Skeletal muscle satellite cell (primary cell): ENCODE results near the gene TMPRSS12. TPM values are rescaled to one million over a fixed set of nuclear protein-coding genes. Genes with fewer than 3 reads are reported as not detected.
"Not testable (repeated sequence)": the region's sequence is repeated elsewhere in the genome, so short reads cannot be mapped to it uniquely, and the experiment has no call there.

Source experiments
- H3K27me3 ChIP-seq: 2 replicates; pipeline ENCODE4 v1.7.0; 2013; ENCODE audit warnings: low read length; ENCODE audit not compliant: control insufficient read depth, insufficient read depth
- H3K36me3 ChIP-seq: 2 replicates; pipeline ENCODE4 v1.7.0; 2013; ENCODE audit warnings: mild to moderate bottlenecking, control low read depth, low read length; ENCODE audit not compliant: insufficient read depth
- H3K4me1 ChIP-seq: 2 replicates; pipeline ENCODE4 v1.7.0; 2013; ENCODE audit warnings: low read length; ENCODE audit not compliant: control insufficient read depth, insufficient read depth
- H3K4me2 ChIP-seq: 2 replicates; pipeline ENCODE4 v1.7.0; 2013; ENCODE audit warnings: mild to moderate bottlenecking, low read length
- H3K4me3 ChIP-seq: 2 replicates; pipeline ENCODE4 v1.7.0; 2013; ENCODE audit warnings: low read length
- H3K9ac ChIP-seq: 2 replicates; pipeline ENCODE4 v1.7.0; 2013; ENCODE audit warnings: mild to moderate bottlenecking, low read depth, low read length, moderate library complexity
- H3K9me3 ChIP-seq: replicated peaks from 2 replicates; pipeline ENCODE4 v1.7.0; 2013; ENCODE audit warnings: mild to moderate bottlenecking, control low read depth, low read length
- total RNA-seq: library from RNA; depleted of rRNA; stranded (reverse); fragments of >200 nt; gene quantifications from 2 replicates; pipeline ENCODE4 v1.2.3, GENCODE V29; 2012; rRNA removed

Gene TMPRSS12
- not detected in 2 replicates for total RNA-seq

GRCh38 chr12:50842637-50843493, at the start of gene TMPRSS12:
Gene TMPRSS12 (plus strand): TSS chr12:50842926. CDS start chr12:50842965, 39 bp downstream.
- no peaks in the 10 kb centered on the region for H3K27me3 ChIP-seq
- H3K4me1 ChIP-seq = no peaks in the 10 kb centered on the region
- no peaks in the 10 kb centered on the region for H3K36me3 ChIP-seq
- H3K4me2 ChIP-seq = peak within 1 kb of the TSS; percentile 42
- no peaks in the 10 kb centered on the region for H3K9me3 ChIP-seq
- H3K4me3 ChIP-seq = no peak within 1 kb of the TSS
- no peak within 1 kb of the TSS for H3K9ac ChIP-seq

GRCh38 chr12:50799908-50800307, 42.8 kb upstream of the TMPRSS12 start:
- Histone ChIP-seq H3K4me2 (no peak overlapping the region), H3K36me3 (peaks cover 45% of the 10 kb centered on the region), H3K9me3 (peaks cover 12% of the 10 kb centered on the region), H3K27me3 (no peaks in the 10 kb centered on the region), H3K4me1 (no peaks in the 10 kb centered on the region), H3K9ac (no peak overlapping the region), H3K4me3 (no peak overlapping the region)

GRCh38 chr12:50803230-50803875, 39.4 kb upstream of the TMPRSS12 start:
- H3K4me1 ChIP-seq = no peaks in the 10 kb centered on the region
- no peak overlapping the region for H3K9ac ChIP-seq
- peaks cover 12% of the 10 kb centered on the region for H3K9me3 ChIP-seq
- peaks cover 28% of the 10 kb centered on the region for H3K36me3 ChIP-seq
- H3K4me2 ChIP-seq = no peak overlapping the region
- no peak overlapping the region for H3K4me3 ChIP-seq
- H3K27me3 ChIP-seq = no peaks in the 10 kb centered on the region

- Histone ChIP-seq H3K4me3 (no peak overlapping the region), H3K9ac (no peak overlapping the region), H3K4me1 (no peaks in the 10 kb centered on the region), H3K9me3 (no peaks in the 10 kb centered on the region), H3K4me2 (no peak overlapping the region), H3K36me3 (peaks cover 10% of the 10 kb centered on the region), H3K27me3 (no peaks in the 10 kb centered on the region)
These were observed 36.5 kb upstream of the TMPRSS12 start for GRCh38 chr12:50806176-50806575.

- H3K27me3 ChIP-seq, H3K4me2 ChIP-seq, H3K9ac ChIP-seq, H3K9me3 ChIP-seq, H3K4me3 ChIP-seq, H3K4me1 ChIP-seq: not testable (repeated sequence)
- H3K36me3 ChIP-seq = peaks cover 22% of the 10 kb centered on the region
These were observed 33.6 kb upstream of the TMPRSS12 start for GRCh38 chr12:50809131-50809530.

- peaks cover 48% of the 10 kb centered on the region for H3K36me3 ChIP-seq
- not testable (repeated sequence) for H3K27me3 ChIP-seq, H3K4me1 ChIP-seq, H3K9me3 ChIP-seq, H3K4me3 ChIP-seq, H3K9ac ChIP-seq, H3K4me2 ChIP-seq
These were observed 27.8 kb upstream of the TMPRSS12 start for GRCh38 chr12:50814921-50815320.

- Histone ChIP-seq H3K4me3 (no peak overlapping the region), H3K9me3 (no peaks in the 10 kb centered on the region), H3K4me2 (no peak overlapping the region), H3K4me1 (no peaks in the 10 kb centered on the region), H3K9ac (no peak overlapping the region), H3K27me3 (no peaks in the 10 kb centered on the region), H3K36me3 (peaks cover 19% of the 10 kb centered on the region)
These were observed 22.5 kb upstream of the TMPRSS12 start for GRCh38 chr12:50820177-50820576.

GRCh38 chr12:50822082-50822481, 20.6 kb upstream of the TMPRSS12 start:
- H3K27me3 ChIP-seq = no peaks in the 10 kb centered on the region
- H3K4me1 ChIP-seq = no peaks in the 10 kb centered on the region
- no peaks in the 10 kb centered on the region for H3K9me3 ChIP-seq
- no peak overlapping the region for H3K4me2 ChIP-seq
- H3K36me3 ChIP-seq = peaks cover 4% of the 10 kb centered on the region
- H3K9ac ChIP-seq = no peak overlapping the region
- no peak overlapping the region for H3K4me3 ChIP-seq

GRCh38 chr12:50823724-50824123, 19.0 kb upstream of the TMPRSS12 start:
- H3K4me1 ChIP-seq, H3K27me3 ChIP-seq, H3K9me3 ChIP-seq, H3K4me2 ChIP-seq, H3K4me3 ChIP-seq, H3K36me3 ChIP-seq, H3K9ac ChIP-seq: not testable (repeated sequence)

- Histone ChIP-seq H3K4me2 (no peak overlapping the region), H3K4me1 (no peaks in the 10 kb centered on the region), H3K4me3 (no peak overlapping the region), H3K9me3 (no peaks in the 10 kb centered on the region), H3K27me3 (no peaks in the 10 kb centered on the region), H3K36me3 (no peaks in the 10 kb centered on the region), H3K9ac (peak overlapping the region; percentile 23)
These were observed 17.8 kb upstream of the TMPRSS12 start for GRCh38 chr12:50824914-50825313.

GRCh38 chr12:50825372-50825838, 17.3 kb upstream of the TMPRSS12 start:
- Histone ChIP-seq H3K9me3 (no peaks in the 10 kb centered on the region), H3K36me3 (no peaks in the 10 kb centered on the region), H3K4me3 (no peak overlapping the region), H3K9ac (peak overlapping the region; percentile 23), H3K4me1 (no peaks in the 10 kb centered on the region), H3K4me2 (no peak overlapping the region), H3K27me3 (no peaks in the 10 kb centered on the region)
